Neuronal stem cell (in vitro differentiated cells): ENCODE results near the gene TTC13.

ENCODE experiments used
- DNase-seq: peaks from one replicate; pipeline ENCODE4 v3.0.0-alpha.2; 2013; ENCODE audit warnings: low spot score
- H2AFZ ChIP-seq: one replicate; pipeline ENCODE4 v1.6.1; 2013; ENCODE audit warnings: mild to moderate bottlenecking, low read length, inconsistent platforms
- H2AK5ac ChIP-seq: 2 replicates; pipeline ENCODE4 v1.6.1; 2013; ENCODE audit warnings: low read depth, mild to moderate bottlenecking, inconsistent platforms, low read length, moderate library complexity, mixed read lengths
- H2BK120ac ChIP-seq: 2 replicates; pipeline ENCODE4 v1.6.1; 2013; ENCODE audit warnings: low read depth, mild to moderate bottlenecking, inconsistent platforms, low read length, moderate library complexity, mixed read lengths
- H2BK12ac ChIP-seq: one replicate; pipeline ENCODE4 v1.6.1; 2013; ENCODE audit warnings: low read length, inconsistent platforms
- H2BK15ac ChIP-seq: 2 replicates; pipeline ENCODE4 v1.6.1; 2013; ENCODE audit warnings: mild to moderate bottlenecking, low read length, inconsistent platforms, mixed read lengths
- H2BK5ac ChIP-seq: one replicate; pipeline ENCODE4 v1.6.1; 2013; ENCODE audit warnings: inconsistent platforms, mild to moderate bottlenecking, low read length, moderate library complexity
- H3K14ac ChIP-seq: one replicate; pipeline ENCODE4 v1.6.1; 2013; ENCODE audit warnings: low read length, inconsistent platforms
- H3K18ac ChIP-seq: 2 replicates; pipeline ENCODE4 v1.6.1; 2013; ENCODE audit warnings: low read length, inconsistent platforms
- H3K23ac ChIP-seq: 2 replicates; pipeline ENCODE4 v1.6.1; 2013; ENCODE audit warnings: low read depth, mild to moderate bottlenecking, mixed read lengths, low read length, inconsistent platforms; ENCODE audit not compliant: poor library complexity
- H3K27ac ChIP-seq: replicated peaks from 3 replicates; pipeline ENCODE4 v1.5.1; 2013; ENCODE audit warnings: low read length, inconsistent platforms
- H3K27me3 ChIP-seq, 3 experiments: 2 replicates each; pipeline ENCODE4 v1.6.1; 2013; ENCODE audit warnings: low read length in 3 of 3, mild to moderate bottlenecking in 2 of 3, inconsistent platforms in 1 of 3, low read depth in 1 of 3, mixed read lengths in 1 of 3, moderate library complexity in 1 of 3; ENCODE audit not compliant: control insufficient read depth in 3 of 3, insufficient read depth in 3 of 3
- H3K36me3 ChIP-seq, 2 donors: replicated peaks in 1 of 2; 2 replicates each; pipeline ENCODE4 v1.6.1; 2013; ENCODE audit warnings: low read length in 2 of 2; ENCODE audit not compliant: control insufficient read depth in 2 of 2, insufficient read depth in 2 of 2
- H3K4ac ChIP-seq: 2 replicates; pipeline ENCODE4 v1.6.1; 2013; ENCODE audit warnings: inconsistent platforms, mild to moderate bottlenecking, low read length, moderate library complexity
- H3K4me1 ChIP-seq, 2 donors: 1 replicate in 1 of 2; 2 replicates in 1 of 2; pipeline ENCODE4 v1.6.1; 2013; ENCODE audit warnings: low read length in 2 of 2, low read depth in 1 of 2; ENCODE audit not compliant: control insufficient read depth in 2 of 2, insufficient read depth in 1 of 2
- H3K4me2 ChIP-seq: one replicate; pipeline ENCODE4 v1.6.1; 2013; ENCODE audit warnings: mild to moderate bottlenecking, low read length, inconsistent platforms; ENCODE audit not compliant: insufficient read depth, poor library complexity, severe bottlenecking
- H3K4me3 ChIP-seq, 2 donors: 2 replicates each; pipeline ENCODE4 v1.5.1; 2013; ENCODE audit warnings: low read length in 2 of 2, mild to moderate bottlenecking in 2 of 2, inconsistent platforms in 1 of 2, moderate library complexity in 1 of 2
- H3K79me1 ChIP-seq: one replicate; pipeline ENCODE4 v1.6.1; 2013; ENCODE audit warnings: low read depth, mild to moderate bottlenecking, inconsistent platforms, low read length, moderate library complexity
- H3K9ac ChIP-seq: one replicate; pipeline ENCODE4 v1.6.1; 2013; ENCODE audit warnings: mild to moderate bottlenecking, low read depth, low read length, inconsistent platforms; ENCODE audit not compliant: poor library complexity
- H3K9me3 ChIP-seq, 2 donors: replicated peaks in 1 of 2; 2 replicates each; pipeline versions ENCODE3 to v1.6.1; 2013; ENCODE audit warnings: low read length in 2 of 2, mild to moderate bottlenecking in 2 of 2, inconsistent platforms in 1 of 2, low read depth in 1 of 2, mixed read lengths in 1 of 2, moderate library complexity in 1 of 2; ENCODE audit not compliant: control insufficient read depth in 2 of 2, insufficient read depth in 1 of 2
- H4K8ac ChIP-seq: one replicate; pipeline ENCODE4 v1.6.1; 2013; ENCODE audit warnings: low read depth, mild to moderate bottlenecking, inconsistent platforms, low read length, moderate library complexity
- H4K91ac ChIP-seq: one replicate; pipeline ENCODE4 v1.6.1; 2013; ENCODE audit warnings: low read length, low read depth, mild to moderate bottlenecking, inconsistent platforms; ENCODE audit not compliant: poor library complexity
- WGBS, 2 donors: extraction: QIAGEN DNeasy Blood & Tissue Kit; methylation state at CpG; one replicate each; pipeline ENCODE4 v1.1.7; 2013; ENCODE audit warnings: missing lambda C conversion rate in 2 of 2, mixed read lengths in 1 of 2; ENCODE audit not compliant: insufficient read length in 2 of 2, insufficient replicate concordance in 1 of 2; ENCODE audit errors: extremely low coverage in 2 of 2; 5-methylcytosine and 5-hydroxymethylcytosine counted together

Gene TTC13

GRCh38 chr1:230930986-230931385 lies 47.7 kb downstream of the TTC13 start:
- Histone ChIP-seq H2BK15ac (no peak overlapping the region), H3K9ac (no peak overlapping the region), H3K4me3 (no peak overlapping the region), H2AK5ac (no peak overlapping the region), H2BK5ac (no peak overlapping the region), H3K27ac (no peak overlapping the region), H3K23ac (no peak overlapping the region), H2BK12ac (no peak overlapping the region), H3K14ac (no peak overlapping the region), H3K4me1 (peaks cover 0 to 2% of the 10 kb centered on the region in 2 donors), H3K4me2 (no peak overlapping the region), H3K18ac (no peak overlapping the region), H2BK120ac (no peak overlapping the region), H3K4ac (no peak overlapping the region), H3K36me3 (peaks cover 0 to 27% of the 10 kb centered on the region in 2 donors), H3K79me1 (no peaks in the 10 kb centered on the region), H4K8ac (no peak overlapping the region), H2AFZ (no peak overlapping the region), H4K91ac (no peak overlapping the region), H3K27me3 (no peaks in the 10 kb centered on the region), H3K9me3 (no peaks in the 10 kb centered on the region)
- DNase-seq = no peak
- WGBS, 2 donors = no CpG with 5 or more reads among the region's 3 CpGs

DNA sequence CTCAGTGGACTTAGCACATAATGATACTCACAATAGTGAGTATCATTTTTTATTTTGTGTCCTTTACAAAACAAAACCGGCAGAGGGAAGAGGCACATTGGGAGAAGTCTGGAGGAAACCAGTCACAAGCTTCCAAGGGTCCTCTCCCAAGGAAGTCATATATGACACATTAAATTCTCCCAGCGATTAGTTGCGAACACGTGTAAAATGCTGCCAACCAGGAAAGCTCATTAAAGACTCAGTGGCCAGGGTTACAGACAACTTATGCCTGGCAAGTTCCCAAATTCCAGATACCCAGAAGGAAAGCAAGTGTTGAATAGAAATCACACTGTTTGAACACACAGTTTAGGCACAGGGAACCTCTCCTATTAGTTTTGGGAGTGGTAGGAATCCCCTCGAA lies 52.5 kb downstream of the TTC13 start:
- H3K36me3 ChIP-seq = peaks cover 7 to 63% of the 10 kb centered on the region in 2 donors
- no peaks in the 10 kb centered on the region for H3K27me3 ChIP-seq
- whole genome bisulfite sequencing, 2 donors = no CpG with 5 or more reads among the region's 5 CpGs
- no peak overlapping the region for H3K4me3 ChIP-seq
- no peak overlapping the region for H2AFZ ChIP-seq
- no peaks in the 10 kb centered on the region for H3K4me1 ChIP-seq
- no peak overlapping the region for H3K18ac ChIP-seq
- no peak overlapping the region for H3K14ac ChIP-seq
- no peak overlapping the region for H2BK15ac ChIP-seq
- no peak overlapping the region for H2AK5ac ChIP-seq
- no peak overlapping the region for H2BK5ac ChIP-seq
- no peak overlapping the region for H2BK12ac ChIP-seq
- H2BK120ac ChIP-seq = no peak overlapping the region
- no peak overlapping the region for H3K9ac ChIP-seq
- no peak overlapping the region for H4K91ac ChIP-seq
- H3K23ac ChIP-seq = no peak overlapping the region
- no peak for DNase-seq
- no peaks in the 10 kb centered on the region for H3K79me1 ChIP-seq
- no peaks in the 10 kb centered on the region for H3K9me3 ChIP-seq
- H4K8ac ChIP-seq = no peak overlapping the region
- H3K4ac ChIP-seq = no peak overlapping the region
- no peak overlapping the region for H3K4me2 ChIP-seq
- H3K27ac ChIP-seq = no peak overlapping the region

DNA sequence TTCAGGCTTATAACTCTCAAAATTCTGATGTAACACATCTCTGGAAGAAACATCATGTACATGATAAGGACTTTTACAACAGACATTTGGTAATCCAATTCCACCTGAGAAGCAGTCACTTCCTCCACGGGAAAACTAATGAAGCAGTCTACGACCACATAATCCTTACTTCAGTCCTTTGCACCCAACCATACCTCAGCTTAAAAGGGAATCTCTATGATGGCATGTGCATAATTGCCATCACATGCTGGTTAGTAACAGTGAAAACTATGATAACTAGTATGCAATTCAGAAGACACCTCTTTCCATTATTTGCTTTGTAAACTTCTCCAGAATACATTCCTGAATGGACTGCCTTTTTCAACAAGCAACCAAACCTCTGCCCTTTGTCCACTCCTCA lies 53.1 kb downstream of the TTC13 start:
- Histone ChIP-seq H3K23ac (no peak overlapping the region), H3K18ac (no peak overlapping the region), H2AFZ (no peak overlapping the region), H2AK5ac (no peak overlapping the region), H2BK15ac (no peak overlapping the region), H2BK120ac (no peak overlapping the region), H3K4me1 (no peaks in the 10 kb centered on the region), H3K36me3 (peaks cover 7 to 64% of the 10 kb centered on the region in 2 donors), H3K4ac (no peak overlapping the region), H4K8ac (no peak overlapping the region), H3K9me3 (no peaks in the 10 kb centered on the region), H4K91ac (no peak overlapping the region), H3K4me3 (no peak overlapping the region), H3K14ac (no peak overlapping the region), H3K27me3 (no peaks in the 10 kb centered on the region), H2BK5ac (no peak overlapping the region), H3K9ac (no peak overlapping the region), H3K4me2 (no peak overlapping the region), H2BK12ac (no peak overlapping the region), H3K27ac (no peak overlapping the region), H3K79me1 (no peaks in the 10 kb centered on the region)
- DNase-seq = no peak
- WGBS, 2 donors = no CpG with 5 or more reads among the region's 2 CpGs

DNA sequence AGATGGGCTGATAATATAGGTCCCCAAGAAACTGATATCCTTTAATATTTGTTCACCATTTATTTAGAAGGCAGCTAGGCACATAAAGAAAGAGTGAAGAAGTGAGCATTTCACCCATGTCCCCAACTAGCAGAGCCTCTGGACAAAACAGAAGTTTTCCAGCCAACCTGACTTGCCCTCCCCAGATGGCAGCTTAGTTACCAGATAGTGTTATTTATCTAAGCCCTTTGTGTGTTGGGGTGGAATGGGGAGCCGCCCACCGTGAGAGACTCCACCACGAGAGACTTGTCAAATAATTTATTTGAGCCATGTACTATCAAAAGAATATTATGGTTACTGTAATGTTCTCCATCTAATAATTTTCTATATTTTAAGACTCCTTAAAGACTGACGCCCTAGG lies 55.5 kb downstream of the TTC13 start:
- no peaks in the 10 kb centered on the region for H3K27me3 ChIP-seq
- no peak overlapping the region for H3K14ac ChIP-seq
- H3K4ac ChIP-seq = no peak overlapping the region
- no peak overlapping the region for H2BK15ac ChIP-seq
- H3K4me3 ChIP-seq = no peak overlapping the region
- H3K79me1 ChIP-seq = no peaks in the 10 kb centered on the region
- no peak overlapping the region for H4K91ac ChIP-seq
- H2AK5ac ChIP-seq = no peak overlapping the region
- no peak overlapping the region for H3K27ac ChIP-seq
- H4K8ac ChIP-seq = no peak overlapping the region
- no peak overlapping the region for H3K9ac ChIP-seq
- H3K18ac ChIP-seq = no peak overlapping the region
- H2AFZ ChIP-seq = no peak overlapping the region
- H2BK120ac ChIP-seq = no peak overlapping the region
- peaks cover 10 to 67% of the 10 kb centered on the region in 2 donors for H3K36me3 ChIP-seq
- H2BK5ac ChIP-seq = no peak overlapping the region
- H3K9me3 ChIP-seq = no peaks in the 10 kb centered on the region
- no peak overlapping the region for H3K4me2 ChIP-seq
- no peak overlapping the region for H2BK12ac ChIP-seq
- WGBS, 2 donors = no CpG with 5 or more reads among the region's 4 CpGs
- no peak for DNase-seq
- peaks cover 0 to 2% of the 10 kb centered on the region in 2 donors for H3K4me1 ChIP-seq
- no peak overlapping the region for H3K23ac ChIP-seq
